Left cardiac atrium (tissue), 4 donors: ENCODE results near the gene RAB11FIP3. TPM values are rescaled to one million over a fixed set of nuclear protein-coding genes. Genes with fewer than 3 reads are reported as not detected.
A peak's percentile ranks its signal among the peaks of the same experiment; 100 is the strongest.

ENCODE experiments used
- ATAC-seq, 2 donors: fragments of 200-7000 bp; cut with Tn5 transposase; one replicate each; pipeline ENCODE4 v1.9.1; 2020; ENCODE audit warnings: mild to moderate bottlenecking in 2 of 2, moderate library complexity in 2 of 2
- DNase-seq: peaks from one replicate; pipeline ENCODE4 v3.0.0-alpha.2; 2020
- intact Hi-C, 2 donors: fragments of 100-400 bp; cut with DNase I; formaldehyde crosslinking; loops; one replicate each; pipeline versions ENCODE4 v1.14.1 to v1.15.1; 2022 to 2023
- total RNA-seq, 2 donors: library from RNA; stranded (reverse); fragmentation: NEBNext Ultra II Directional; extraction: Animal tissue kit (Norgen Biotek cat#: 25700); gene quantifications; one replicate each; pipeline ENCODE4 v1.2.1, GENCODE V29; 2021
- donor health status: DM: no; HTN: yes; CAD: no.
- donor health status: DM: no; HTN: yes; CAD: no; lungs with severe emphysema.
- donor health status: DM: yes; HTN: yes; CAD: no.
- donor health status: Dilated cardiomyopathy.

Gene RAB11FIP3
- total RNA-seq, 2 donors from 2014 or later: 24.2 to 38.1 TPM

DNA sequence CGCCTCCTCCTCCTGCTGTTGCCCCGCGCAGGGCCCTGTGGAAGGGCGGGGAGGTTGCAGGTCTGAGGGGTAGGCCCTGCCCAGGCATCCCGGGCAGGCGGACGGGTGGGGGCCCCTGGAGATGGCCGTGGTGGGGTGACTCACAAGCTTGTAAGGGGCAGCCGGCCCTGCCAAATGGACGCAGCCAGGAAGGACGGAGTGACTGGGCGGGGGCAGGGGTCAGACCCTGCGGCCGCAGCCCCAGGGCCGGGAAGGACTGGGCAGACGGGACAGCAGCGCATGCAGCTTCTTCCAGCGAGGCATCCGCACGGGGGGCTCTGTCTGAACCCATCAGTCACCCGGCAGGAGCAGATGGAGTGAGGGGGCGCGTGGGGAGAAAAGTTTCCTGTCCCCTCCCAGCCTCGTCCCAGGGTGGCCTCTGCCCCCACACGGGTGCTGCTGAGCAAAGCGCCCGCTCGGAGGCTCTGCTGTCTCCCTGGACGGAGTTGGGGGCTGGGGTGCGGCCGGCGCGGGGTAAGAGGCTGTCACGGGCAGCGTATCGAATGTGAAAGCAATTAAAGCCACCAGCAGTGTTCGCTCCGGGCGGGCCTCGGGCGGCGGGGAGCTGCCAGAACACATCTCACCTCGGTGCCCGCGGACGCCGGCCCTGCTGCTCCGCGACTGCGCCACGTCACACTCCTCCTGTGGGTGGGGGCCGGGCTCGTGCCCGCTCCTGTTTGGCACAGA is 129.4 kb downstream of the RAB11FIP3 start:
- DNase-seq: no peak
- no peak for ATAC-seq
- intact Hi-C loops: no loop called here

DNA sequence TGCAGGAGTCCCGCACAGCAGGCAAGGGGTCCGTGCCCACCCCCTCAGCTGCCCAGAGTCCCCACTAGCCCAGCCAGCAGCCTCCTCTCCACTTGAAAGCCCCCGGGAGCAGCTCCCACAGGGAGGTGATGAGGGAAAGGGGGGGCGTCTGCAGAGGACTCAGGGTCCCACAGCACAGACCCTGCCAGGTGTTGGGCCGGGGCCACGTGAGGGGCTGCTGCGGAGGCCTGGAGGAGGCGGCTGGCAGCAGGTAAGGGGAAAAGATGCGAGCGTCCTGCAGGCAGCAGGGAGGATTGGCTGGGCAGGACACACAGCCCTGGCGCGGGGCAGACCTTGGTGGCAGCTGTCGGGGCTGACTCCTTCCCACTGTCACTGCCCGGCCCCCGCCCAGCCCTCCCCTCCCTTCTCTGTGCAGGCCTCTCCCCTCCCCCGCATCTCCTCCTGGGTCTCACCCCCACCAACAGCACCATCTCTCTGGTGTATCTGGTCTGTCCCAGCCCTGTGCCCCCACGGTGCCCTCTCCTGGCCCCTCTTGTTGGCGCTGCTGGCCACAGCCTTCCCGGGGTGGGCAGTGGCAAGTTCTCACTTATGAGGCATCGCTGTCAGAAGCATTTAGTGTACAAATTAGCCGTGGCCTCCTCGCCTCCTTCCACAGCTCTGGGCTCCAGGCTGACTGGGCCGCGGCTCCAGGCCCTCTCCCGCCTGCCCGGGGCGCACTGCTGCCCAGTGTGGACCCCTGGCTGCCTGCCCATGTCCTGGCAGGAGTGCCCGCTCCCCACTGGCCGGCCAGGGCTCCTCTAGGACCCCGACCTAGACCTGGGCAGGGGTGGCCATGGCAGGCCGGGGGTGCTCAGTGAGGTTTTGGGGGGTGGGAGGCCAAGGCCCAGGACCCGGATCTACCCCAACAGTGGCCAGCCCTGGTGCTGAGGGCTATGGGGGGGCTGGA is 130.4 kb downstream of the RAB11FIP3 start:
- intact Hi-C loops: no loop called here
- DNase-seq (no peak), ATAC-seq (no peak)

GRCh38 chr16:556474-557173 is 131.2 kb downstream of the RAB11FIP3 start:
- no peak for DNase-seq
- ATAC-seq: no peak
- intact Hi-C loops: no loop called here

GRCh38 chr16:557463-558297 is 132.2 kb downstream of the RAB11FIP3 start:
- intact Hi-C loops: no loop called here
- ATAC-seq (no peak), DNase-seq (no peak)

- intact Hi-C loops: no loop called here
- ATAC-seq (peak in 1 of 2 donors; percentile 12), DNase-seq (no peak)
Measured at GRCh38 chr16:558298-559020, 133.0 kb downstream of the RAB11FIP3 start.

DNA sequence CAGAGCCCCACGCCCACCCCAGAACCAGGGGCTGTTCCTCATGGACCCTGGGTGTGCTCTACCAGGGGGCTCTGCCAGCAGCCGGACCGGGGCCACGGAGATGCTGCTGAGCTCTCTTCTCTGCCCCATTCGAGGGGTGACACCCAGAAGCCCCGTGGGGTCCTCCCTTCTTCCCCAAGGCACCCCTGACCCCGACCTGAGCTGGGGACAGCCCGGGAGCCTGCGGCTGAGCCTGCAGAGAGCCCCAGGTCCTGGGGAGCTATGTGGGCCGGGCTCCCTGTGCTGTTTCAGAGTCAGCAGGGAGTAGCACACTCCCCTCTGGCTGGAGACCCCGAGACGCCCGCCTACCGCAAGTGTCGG is 133.6 kb downstream of the RAB11FIP3 start:
- DNase-seq: no peak
- intact Hi-C loops: no loop called here
- ATAC-seq: no peak

- no peak for ATAC-seq
- no peak for DNase-seq
- intact Hi-C loops: no loop called here
Measured at GRCh38 chr16:559411-560203, 134.2 kb downstream of the RAB11FIP3 start.

- DNase-seq (no peak), ATAC-seq (no peak)
- intact Hi-C loops: no loop called here
Measured at GRCh38 chr16:560204-560700, 134.8 kb downstream of the RAB11FIP3 start, which contains the start of gene PRR35. Gene PRR35 (plus strand): TSS chr16:560394. CDS start chr16:563295, 2,901 bp downstream.

GRCh38 chr16:560701-561412 is 135.4 kb downstream of the RAB11FIP3 start:
- intact Hi-C loops: no loop called here
- no peak for ATAC-seq
- no peak for DNase-seq

- intact Hi-C loops: no loop called here
- DNase-seq (no peak), ATAC-seq (no peak)
Measured at GRCh38 chr16:561413-561794, 136.0 kb downstream of the RAB11FIP3 start.

DNA sequence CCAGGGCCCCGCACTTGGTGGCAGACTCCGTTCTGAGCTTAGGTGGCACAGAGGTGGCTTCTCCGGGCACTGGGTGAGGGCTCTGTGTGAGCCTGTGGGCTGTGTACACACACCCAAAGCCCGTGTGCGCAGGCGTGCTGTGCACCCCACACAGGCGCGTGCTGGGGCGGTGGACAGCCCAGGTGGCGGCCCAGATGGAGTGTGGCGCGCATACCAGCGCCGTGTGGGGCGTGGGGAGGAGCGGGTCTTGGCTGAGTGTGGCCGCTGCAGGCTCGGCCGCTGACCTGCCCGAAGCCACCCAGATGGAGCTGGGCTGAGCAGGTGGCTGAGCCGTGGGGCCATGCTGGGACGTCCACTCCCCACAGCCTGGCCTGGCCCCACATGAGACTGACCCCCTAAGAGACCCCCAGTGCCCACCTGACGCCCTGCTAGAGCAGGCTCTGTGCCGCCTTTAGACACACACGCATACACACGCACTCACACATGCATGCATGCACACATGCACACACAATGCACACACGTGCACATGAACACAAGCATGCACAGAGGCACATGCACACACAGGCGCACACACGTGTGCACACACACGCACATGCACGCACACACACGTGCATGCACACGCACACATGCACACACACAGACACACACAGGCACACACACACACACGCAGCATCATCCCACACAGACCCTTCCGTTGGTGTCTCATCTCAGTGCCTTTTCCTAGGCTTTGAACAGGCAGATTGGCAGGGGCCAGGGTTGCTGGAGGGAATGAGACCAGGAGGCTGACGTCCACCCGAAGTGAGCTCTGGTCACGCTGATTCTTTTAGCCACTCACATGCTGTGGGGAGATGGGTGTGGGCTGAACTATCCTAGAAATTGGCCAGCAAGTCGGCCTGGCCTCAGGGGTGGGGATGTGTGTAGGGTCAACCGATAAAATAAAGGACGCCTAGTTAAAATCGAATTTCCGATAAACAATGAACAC is 136.8 kb downstream of the RAB11FIP3 start:
- intact Hi-C loops: no loop called here
- ATAC-seq: no peak
- DNase-seq: no peak

- no peak for ATAC-seq
- intact Hi-C loops: no loop called here
- DNase-seq: no peak
Measured at GRCh38 chr16:563072-563644, 137.7 kb downstream of the RAB11FIP3 start.

DNA sequence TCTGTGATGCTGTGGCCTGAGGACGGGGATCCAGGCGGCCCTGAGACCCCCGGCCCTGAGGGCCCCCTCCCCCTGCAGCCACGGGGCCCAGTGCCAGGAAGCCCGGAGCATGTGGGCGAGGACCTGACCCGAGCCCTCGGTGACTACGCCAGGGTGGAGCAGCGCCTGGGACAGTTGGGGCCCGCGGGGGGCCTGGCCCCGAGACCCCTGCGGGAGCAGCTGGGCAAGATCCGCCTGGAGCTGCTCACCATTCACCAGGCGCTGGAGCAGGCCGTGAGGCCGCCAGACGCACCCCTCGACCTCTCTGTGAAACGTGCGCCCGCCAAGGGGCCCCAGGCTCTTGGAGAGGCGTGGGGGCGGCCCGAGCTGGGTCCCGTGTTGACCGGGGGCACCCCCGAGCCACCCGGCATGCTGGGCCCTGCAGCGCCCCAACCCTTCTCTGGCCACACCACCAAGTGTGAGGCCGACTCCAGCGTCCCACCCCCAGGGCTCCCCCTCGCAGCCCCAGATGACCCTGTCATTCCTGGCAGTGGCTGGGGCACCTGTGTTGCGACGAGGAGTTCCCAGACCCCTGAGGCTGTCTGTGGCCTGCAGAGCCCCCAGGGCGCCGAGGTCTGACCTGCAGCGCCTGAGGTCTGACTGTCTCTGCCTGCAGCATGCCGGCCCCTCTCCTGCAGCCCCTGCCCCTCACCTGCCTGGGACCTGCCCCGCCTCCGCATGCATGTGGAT is 139.4 kb downstream of the RAB11FIP3 start:
- DNase-seq (no peak), ATAC-seq (no peak)
- intact Hi-C loops: no loop called here
